Measurements from ENCODE around the gene SYNC.

DNA sequence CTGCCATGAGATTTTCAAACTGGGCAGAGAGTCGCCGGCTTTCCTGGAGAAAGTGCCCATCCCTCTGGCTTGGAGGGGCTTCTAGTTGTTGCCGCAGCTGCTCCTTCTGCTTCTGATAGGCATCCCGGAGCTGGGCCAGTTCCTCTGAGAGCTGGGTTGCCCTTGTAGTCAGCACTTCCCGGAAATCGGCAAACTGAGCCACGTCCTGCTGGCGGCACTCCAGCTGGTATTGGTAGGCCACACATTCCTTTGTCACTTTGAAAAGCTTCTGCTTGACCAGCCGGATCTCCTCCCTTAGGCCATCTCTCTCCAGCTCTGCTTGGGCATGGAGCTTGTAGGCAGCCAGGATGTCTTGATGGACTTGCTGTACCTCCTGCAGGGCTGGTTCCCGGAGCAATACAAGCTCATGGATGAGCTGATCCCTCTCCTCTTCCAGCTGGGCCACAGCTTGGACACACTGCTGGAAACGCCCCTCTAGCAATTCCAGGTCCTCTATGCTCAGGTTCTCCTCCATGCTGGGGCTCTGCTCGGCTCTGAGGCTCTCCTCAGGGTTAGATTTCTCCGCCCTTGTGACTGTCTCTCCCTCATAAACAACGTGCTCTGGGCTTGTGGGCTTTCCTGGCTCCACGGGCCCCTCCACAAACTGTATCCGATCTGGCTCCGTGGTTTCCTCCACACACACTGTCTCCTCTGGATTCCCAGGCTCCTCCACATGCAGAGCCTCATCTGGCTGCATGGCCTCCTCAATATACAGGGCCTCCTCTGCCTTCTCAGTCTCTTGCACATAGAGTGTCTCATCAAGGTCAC, 7.3 kb downstream of the SYNC start:
- TF ChIP-seq, protein P1, sequence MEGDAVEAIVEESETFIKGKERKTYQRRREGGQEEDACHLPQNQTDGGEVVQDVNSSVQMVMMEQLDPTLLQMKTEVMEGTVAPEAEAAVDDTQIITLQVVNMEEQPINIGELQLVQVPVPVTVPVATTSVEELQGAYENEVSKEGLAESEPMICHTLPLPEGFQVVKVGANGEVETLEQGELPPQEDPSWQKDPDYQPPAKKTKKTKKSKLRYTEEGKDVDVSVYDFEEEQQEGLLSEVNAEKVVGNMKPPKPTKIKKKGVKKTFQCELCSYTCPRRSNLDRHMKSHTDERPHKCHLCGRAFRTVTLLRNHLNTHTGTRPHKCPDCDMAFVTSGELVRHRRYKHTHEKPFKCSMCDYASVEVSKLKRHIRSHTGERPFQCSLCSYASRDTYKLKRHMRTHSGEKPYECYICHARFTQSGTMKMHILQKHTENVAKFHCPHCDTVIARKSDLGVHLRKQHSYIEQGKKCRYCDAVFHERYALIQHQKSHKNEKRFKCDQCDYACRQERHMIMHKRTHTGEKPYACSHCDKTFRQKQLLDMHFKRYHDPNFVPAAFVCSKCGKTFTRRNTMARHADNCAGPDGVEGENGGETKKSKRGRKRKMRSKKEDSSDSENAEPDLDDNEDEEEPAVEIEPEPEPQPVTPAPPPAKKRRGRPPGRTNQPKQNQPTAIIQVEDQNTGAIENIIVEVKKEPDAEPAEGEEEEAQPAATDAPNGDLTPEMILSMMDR (IDR thresholded peaks at IDR 0.05; ENCODE audit: low read length): no peak
- TF ChIP-seq EZH2phosphoT487 (IDR thresholded peaks at IDR 0.05; ENCODE audit: low read length) (no peak), EZH2 (optimal IDR thresholded peaks at IDR 0.05; ENCODE audit: low read depth, low read length) (no peak)
